GM19467 (cell line): Measurements from ENCODE around the gene S100A9.
"Not testable (repeated sequence)": the region's sequence is repeated elsewhere in the genome, so short reads cannot be mapped to it uniquely, and the experiment has no call there.

Experiments used
- ATAC-seq: cut with Tn5 transposase; IDR thresholded peaks from one replicate; pipeline ENCODE4 v1.9.1; 2021; ENCODE audit warnings: mild to moderate bottlenecking, moderate library complexity; ENCODE audit not compliant: unreplicated experiment

Gene S100A9

DNA sequence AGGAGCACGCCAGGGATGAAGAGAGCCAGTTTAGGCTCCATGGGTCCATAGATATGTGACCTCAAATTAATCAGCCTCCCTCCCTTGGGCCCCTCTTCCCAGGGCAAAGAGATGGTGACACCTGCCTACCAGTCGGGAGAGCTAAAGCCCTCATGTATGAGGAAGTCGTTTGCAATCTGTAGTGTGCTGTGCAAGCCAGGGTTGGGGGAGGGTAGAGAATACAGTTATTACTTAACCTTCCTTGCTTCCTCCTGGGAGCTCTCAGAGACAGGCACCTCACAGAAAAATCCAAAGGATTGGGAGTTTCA, 13.0 kb upstream of the S100A9 start:
- ATAC-seq, result no peak

DNA sequence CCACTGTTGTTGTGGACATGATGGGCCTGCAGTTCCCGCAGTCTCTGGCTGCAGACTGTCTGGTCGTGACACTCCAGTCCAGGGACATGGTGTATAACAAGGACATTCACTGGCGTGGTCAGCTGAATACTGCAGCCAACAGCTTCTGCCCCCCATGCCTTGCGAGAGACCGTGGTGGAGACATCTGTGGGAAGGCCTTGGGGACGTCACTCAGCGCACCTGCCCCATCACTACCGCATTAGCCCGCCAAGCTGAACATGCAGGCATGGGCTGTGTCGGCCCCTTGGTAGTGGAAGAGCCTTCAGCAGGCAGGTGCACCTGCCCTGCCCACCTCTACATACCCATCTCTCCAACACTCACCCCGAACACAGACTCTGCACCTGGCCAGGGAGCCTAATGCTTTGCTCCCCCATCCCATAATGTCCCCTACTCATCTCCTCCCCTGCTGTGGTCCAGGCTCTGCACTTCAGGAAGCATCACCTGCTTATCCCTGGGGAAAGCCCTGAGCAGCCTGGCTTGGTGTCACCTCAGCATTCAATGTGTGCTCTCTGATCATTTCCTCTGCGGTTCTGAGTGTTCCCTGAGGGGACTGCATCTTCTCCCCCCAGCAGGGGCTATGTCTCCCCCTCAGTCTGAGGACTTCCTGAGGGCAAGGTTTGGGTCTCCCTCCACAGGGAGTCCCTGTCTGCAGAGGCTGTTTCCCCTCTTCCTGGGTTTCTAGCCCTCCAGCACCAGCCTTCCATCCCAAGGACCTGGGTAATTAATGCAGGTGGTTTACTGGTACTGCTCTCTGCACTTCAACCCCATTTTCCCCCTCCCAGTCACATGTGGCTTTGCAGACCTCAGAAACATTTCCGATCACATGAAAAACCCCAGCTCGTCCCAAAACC, 12.2 kb upstream of the S100A9 start:
- no peak for ATAC-seq

- ATAC-seq, result no peak
Measured at GRCh38 chr1:153346077-153346723, 11.5 kb upstream of the S100A9 start.

- not testable (repeated sequence) for ATAC-seq
Measured at GRCh38 chr1:153347049-153347448, 10.6 kb upstream of the S100A9 start.

- ATAC-seq, result no peak
Measured at GRCh38 chr1:153347856-153348255, 9.8 kb upstream of the S100A9 start.

DNA sequence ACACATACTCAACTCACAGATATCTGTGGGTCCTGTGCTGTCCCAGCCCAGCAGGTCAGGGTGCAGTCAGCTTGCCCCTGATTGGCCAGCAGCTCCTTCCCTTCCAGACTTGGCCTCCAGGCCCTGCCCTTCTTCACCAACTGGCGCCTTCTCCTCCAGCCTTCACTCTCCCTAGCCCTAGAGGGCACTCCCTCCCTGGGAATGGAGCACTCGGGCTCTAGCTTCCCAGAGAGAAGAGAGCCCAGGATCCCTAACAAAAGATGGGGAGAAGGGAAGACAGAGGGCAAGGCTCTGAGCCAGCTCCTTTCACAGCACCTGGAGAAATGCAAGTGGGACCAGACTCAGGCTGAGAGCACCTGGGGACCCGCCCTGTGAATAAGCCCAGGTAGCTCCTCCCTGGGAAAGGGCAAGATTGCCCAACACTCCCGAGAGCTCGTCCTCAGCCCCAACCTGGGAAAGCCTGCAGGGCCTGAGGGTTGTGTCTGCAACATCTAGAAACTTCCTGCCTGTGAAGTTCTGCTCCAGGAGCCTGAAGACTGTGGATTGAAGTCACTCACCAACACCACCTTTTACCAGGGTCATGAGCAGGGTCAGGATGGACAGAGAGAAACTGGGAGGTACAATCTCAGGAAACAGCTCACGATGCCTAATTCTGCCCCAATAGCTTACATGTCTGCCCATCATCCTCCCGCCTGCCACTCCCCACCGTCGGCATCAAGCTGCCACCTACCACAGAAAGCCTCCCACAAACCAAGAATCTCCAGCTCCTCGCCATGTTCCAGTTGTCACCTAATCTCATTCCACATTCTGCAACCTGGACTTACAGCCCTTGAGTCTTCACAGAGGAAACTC, 8.9 kb upstream of the S100A9 start, which contains the start of gene PGLYRP4:
PGLYRP4 (minus strand) TSS at position 331 of the 852 bp plus-strand sequence. CDS start 909 bp downstream, outside the sequence.
- no peak for ATAC-seq

GRCh38 chr1:153349363-153350320, 8.0 kb upstream of the S100A9 start:
- ATAC-seq, result no peak

DNA sequence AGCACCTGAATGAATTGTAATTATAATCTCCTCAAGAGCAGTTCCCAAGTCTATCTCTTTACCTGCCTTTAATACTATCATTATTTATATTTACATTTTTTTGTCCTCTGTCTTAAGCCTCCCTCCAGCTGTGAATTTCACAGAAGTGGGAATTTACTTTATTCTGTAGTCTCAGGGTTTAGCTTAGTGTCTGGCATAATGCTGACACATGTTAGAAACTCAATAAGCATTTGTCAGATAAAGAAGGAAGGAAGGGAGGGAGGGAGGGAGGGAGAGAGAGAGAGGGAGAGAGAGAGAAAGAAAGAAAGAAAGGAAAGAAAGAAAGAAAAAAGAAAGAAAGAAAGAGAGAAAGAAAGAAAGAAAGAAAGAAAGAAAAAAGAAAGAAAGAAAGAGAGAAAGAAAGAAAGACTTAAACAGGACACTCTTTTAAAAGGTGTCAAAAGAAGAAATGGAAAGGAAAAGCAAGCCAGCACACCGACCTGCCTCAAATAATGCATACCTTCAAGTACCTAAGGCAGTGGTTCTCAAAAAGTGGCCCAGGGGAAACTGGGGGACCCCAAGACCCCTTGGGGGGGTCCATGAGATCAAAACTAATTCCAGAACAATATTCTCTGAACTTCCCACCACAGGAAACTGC, 7.2 kb upstream of the S100A9 start:
- ATAC-seq, result no peak

DNA sequence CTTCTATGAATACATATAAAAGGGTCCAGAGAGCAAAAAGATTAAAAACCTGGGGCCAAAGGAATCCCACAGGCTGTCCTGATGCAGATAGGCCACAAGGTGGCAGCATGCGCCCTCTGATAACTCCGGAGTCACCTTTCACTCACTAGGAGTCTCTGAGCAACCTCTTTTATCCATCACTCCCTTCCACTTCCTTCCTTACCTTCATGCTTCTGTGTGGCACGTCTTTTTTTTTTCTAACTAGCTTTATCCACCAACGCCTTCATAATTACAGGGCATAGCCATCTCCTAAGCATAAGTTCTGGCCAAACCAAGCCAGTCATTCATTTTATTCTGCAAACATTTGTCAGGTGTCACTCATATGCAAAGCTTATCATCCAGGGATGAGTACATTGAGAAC, 5.1 kb upstream of the S100A9 start:
- no peak for ATAC-seq

DNA sequence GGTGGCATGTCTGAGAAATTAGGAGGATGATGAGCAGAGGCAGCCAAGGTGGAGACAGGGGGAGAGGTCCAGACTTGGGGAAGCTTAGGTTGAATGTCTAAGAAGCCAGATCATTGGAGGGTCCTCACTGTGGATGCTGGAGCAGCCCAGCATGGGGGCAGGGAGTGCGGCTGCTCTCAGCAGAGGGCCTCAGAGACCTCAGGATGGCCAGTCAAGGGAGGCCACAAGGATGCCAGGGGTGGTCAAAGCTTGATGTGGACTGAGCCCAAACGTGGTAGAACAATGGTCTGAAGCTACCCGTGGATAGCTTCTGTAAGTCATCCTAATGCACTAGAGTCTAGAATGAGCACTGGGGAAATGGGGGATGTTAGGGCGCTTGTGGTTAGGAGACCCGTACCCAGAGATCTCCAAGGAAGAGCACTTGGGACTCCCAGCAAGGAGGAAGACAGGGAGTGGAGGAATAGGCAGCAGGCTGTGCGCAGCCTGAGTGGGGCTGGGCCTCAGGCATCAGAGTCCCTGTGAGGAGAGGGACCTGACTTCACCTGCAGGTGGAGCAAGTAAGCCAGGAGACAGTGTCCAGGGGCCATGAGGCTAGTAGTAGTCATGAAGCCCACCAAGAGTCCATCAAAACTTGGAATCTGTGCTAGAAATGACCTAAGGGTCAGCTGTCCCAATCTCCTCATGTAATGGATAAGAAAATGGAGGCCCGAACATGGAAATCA, 4.3 kb upstream of the S100A9 start:
- no peak for ATAC-seq

- no peak for ATAC-seq
Measured at GRCh38 chr1:153354515-153355193, 3.0 kb upstream of the S100A9 start.

DNA sequence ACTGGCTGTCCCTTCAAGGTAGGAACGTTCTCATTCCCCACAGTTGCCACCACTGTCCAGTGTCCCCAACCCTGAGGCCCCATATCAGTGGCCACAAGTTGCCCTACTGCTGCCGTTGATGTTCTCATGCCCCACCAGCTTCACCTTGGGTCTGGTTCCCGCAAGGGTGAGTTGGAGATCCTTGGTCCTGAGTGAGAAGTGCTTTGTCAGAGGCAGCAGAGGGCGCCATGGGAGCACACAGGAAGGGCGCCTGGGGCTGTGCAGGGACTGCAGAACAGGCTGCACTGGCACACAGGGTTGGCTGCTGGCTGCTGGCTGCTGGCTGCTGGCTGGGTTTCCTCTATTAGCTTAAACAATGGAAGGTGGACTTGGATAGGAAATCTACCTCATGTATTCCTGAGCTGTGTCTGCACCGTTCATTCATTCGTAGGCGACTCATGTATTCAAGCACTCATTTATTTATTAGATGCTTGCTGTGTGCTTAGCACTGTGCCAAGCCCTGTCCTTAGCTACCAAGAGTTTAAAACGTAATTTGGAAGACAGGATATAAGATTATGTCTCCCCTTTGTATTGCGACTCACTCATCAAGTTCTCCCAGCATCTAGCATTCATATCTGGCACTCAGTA, 2.1 kb upstream of the S100A9 start:
- no peak for ATAC-seq

DNA sequence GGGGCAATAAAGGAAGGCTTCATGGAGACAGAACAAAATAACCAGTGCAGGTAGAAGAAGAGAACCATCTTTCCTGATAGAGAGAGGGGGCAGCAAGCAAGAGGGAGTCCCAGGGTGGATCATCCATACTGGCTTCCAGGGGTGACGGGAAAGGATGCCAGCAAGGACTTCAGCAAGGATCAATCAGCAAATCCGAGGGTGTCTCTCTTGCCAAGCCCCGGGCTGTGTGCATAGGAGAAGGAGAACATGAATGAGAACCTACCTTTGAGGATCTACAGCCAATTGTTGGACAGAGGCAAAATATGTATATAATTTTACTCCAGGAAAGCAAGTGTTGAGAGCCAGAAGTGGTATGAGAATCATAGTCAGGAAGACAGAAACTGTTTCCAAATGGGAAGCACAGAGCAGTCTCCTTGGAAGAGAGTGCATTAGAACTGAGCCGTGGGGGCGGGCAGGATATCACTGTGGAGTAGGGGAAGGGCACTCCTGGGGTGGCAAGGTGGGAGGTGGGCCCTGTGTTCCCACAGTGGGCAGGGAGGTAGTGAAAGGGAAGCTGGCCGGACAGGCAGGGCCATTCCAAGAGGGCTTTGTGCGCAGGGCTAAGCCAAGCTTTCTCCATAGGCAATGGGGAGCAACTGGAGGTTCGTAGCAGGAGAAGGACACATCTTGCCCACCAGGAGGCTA, 1.1 kb upstream of the S100A9 start:
- no peak for ATAC-seq

DNA sequence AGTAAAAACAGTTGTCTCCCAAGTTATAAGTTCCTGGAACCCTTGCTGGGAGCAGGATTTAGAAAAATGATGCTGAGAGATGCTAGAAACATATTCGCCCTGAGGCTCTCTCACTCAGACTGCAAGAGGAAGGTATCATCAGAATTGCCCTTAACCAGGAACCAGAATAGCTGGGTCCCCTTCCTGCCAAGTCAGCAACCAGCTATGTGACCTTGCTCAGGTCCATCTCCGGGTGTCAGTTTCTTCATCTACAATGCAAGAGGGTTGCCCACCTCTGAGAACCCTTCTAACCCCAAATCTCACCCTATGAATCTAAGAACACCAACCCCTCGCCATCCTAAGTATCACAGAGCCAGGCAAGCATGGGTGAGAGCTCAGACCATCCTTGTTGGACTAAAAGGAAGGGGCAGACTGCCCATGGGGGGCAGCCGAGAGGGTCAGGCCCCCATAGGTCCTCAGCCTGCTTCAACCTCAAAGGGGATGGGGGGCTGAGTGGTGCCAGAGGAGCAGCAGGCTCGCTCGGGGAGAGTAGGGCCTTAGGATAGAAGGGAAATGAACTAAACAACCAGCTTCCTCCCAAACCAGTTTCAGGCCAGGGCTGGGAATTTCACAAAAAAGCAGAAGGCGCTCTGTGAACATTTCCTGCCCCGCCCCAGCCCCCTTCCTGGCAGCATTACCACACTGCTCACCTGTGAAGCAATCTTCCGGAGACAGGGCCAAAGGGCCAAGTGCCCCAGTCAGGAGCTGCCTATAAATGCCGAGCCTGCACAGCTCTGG, 390 bp upstream of the S100A9 start:
- no peak for ATAC-seq

- ATAC-seq, result no peak
Measured at GRCh38 chr1:153358691-153358975, 979 bp downstream of the S100A9 start.

- ATAC-seq, result no peak
Measured at GRCh38 chr1:153359241-153359640, 1.6 kb downstream of the S100A9 start.

- ATAC-seq, result no peak
Measured at GRCh38 chr1:153360190-153360589, 2.5 kb downstream of the S100A9 start.
